Right renal pelvis (tissue), 4 donors: ENCODE data around the gene SIX3. TPM values are rescaled to one million over a fixed set of nuclear protein-coding genes. Genes with fewer than 3 reads are reported as not detected.

Experiments
- DNase-seq, 4 donors: peaks; one replicate each; pipeline ENCODE4 v3.0.0-alpha.2; 2013; ENCODE audit warnings: low read depth in 4 of 4, low spot score in 3 of 4, missing footprints in 1 of 4
- polyA plus RNA-seq, 4 donors: library from polyadenylated mRNA; unstranded; fragments of 120-200 nt; gene quantifications; one replicate each; pipeline ENCODE4 v1.2.1, GENCODE V29; 2013; ENCODE audit not compliant: insufficient read length in 4 of 4

Gene SIX3
- polyA plus RNA-seq, 4 donors: 0.04 TPM; not detected in 3

- DNase-seq: no peak
Observed at GRCh38 chr2:44930274-44931197, 11.0 kb upstream of the SIX3 start.

GRCh38 chr2:44931198-44931780 lies 10.2 kb upstream of the SIX3 start:
- no peak for DNase-seq

GRCh38 chr2:44932079-44932478 lies 9.4 kb upstream of the SIX3 start:
- no peak for DNase-seq

GRCh38 chr2:44932564-44933392 lies 8.7 kb upstream of the SIX3 start:
- no peak for DNase-seq

- no peak for DNase-seq
Observed at GRCh38 chr2:44933434-44933951, 8.0 kb upstream of the SIX3 start.

- no peak for DNase-seq
Observed at GRCh38 chr2:44934038-44934982, 7.2 kb upstream of the SIX3 start.

- DNase-seq: no peak
Observed at GRCh38 chr2:44934983-44935728, 6.3 kb upstream of the SIX3 start.

GRCh38 chr2:44935729-44936098 lies 5.8 kb upstream of the SIX3 start:
- no peak for DNase-seq

- no peak for DNase-seq
Observed at GRCh38 chr2:44936275-44936674, 5.2 kb upstream of the SIX3 start.

GRCh38 chr2:44936715-44937687 lies 4.5 kb upstream of the SIX3 start:
- no peak for DNase-seq

- DNase-seq: no peak
Observed at GRCh38 chr2:44937688-44938240, 3.7 kb upstream of the SIX3 start.

GRCh38 chr2:44938287-44939105 lies 3.0 kb upstream of the SIX3 start:
- DNase-seq: no peak

GRCh38 chr2:44939106-44940048 lies 2.1 kb upstream of the SIX3 start:
- no peak for DNase-seq

GRCh38 chr2:44940049-44940494 lies 1.4 kb upstream of the SIX3 start:
- no peak for DNase-seq

- DNase-seq: no peak
Observed at GRCh38 chr2:44940732-44941464, 604 bp upstream of the SIX3 start.
